IPS-18a (cell line): ENCODE results near the gene TEX19.

Experiments used
- H3K27ac ChIP-seq: one replicate; pipeline ENCODE4 v1.5.1; 2013; ENCODE audit warnings: low read length
- H3K27me3 ChIP-seq: one replicate; pipeline ENCODE4 v1.6.1; 2013; ENCODE audit warnings: mild to moderate bottlenecking, low read length; ENCODE audit not compliant: control insufficient read depth, insufficient read depth
- H3K36me3 ChIP-seq: one replicate; pipeline ENCODE4 v1.6.1; 2013; ENCODE audit warnings: low read depth, low read length; ENCODE audit not compliant: control insufficient read depth
- H3K4me1 ChIP-seq: one replicate; pipeline ENCODE4 v1.6.1; 2013; ENCODE audit warnings: low read depth, low read length; ENCODE audit not compliant: control insufficient read depth
- H3K4me3 ChIP-seq: one replicate; pipeline ENCODE4 v1.5.1; 2013; ENCODE audit warnings: low read length
- H3K9ac ChIP-seq: one replicate; pipeline ENCODE4 v1.6.1; 2013; ENCODE audit warnings: mild to moderate bottlenecking, low read length, moderate library complexity
- H3K9me3 ChIP-seq: one replicate; pipeline ENCODE4 v1.6.1; 2013; ENCODE audit warnings: low read depth, low read length; ENCODE audit not compliant: control insufficient read depth

TEX19 gene

GRCh38 chr17:82392941-82393340, 33.9 kb downstream of the TEX19 start:
- no peaks in the 10 kb centered on the region for H3K36me3 ChIP-seq
- no peaks in the 10 kb centered on the region for H3K27me3 ChIP-seq
- no peak overlapping the region for H3K27ac ChIP-seq
- H3K9ac ChIP-seq: no peak overlapping the region
- H3K4me1 ChIP-seq: no peaks in the 10 kb centered on the region
- H3K9me3 ChIP-seq: no peaks in the 10 kb centered on the region
- no peak overlapping the region for H3K4me3 ChIP-seq

GRCh38 chr17:82394278-82394677, 35.2 kb downstream of the TEX19 start:
- Histone ChIP-seq H3K27me3 (no peaks in the 10 kb centered on the region), H3K36me3 (no peaks in the 10 kb centered on the region), H3K4me3 (no peak overlapping the region), H3K4me1 (no peaks in the 10 kb centered on the region), H3K27ac (no peak overlapping the region), H3K9ac (no peak overlapping the region), H3K9me3 (no peaks in the 10 kb centered on the region)

GRCh38 chr17:82396601-82397435, 37.8 kb downstream of the TEX19 start:
- H3K9me3 ChIP-seq: no peaks in the 10 kb centered on the region
- no peaks in the 10 kb centered on the region for H3K27me3 ChIP-seq
- no peaks in the 10 kb centered on the region for H3K36me3 ChIP-seq
- H3K4me3 ChIP-seq: no peak overlapping the region
- no peak overlapping the region for H3K9ac ChIP-seq
- H3K27ac ChIP-seq: no peak overlapping the region
- H3K4me1 ChIP-seq: no peaks in the 10 kb centered on the region

GRCh38 chr17:82397449-82398335, 38.6 kb downstream of the TEX19 start:
- H3K27me3 ChIP-seq: no peaks in the 10 kb centered on the region
- H3K9me3 ChIP-seq: no peaks in the 10 kb centered on the region
- no peak overlapping the region for H3K9ac ChIP-seq
- H3K4me1 ChIP-seq: no peaks in the 10 kb centered on the region
- no peaks in the 10 kb centered on the region for H3K36me3 ChIP-seq
- H3K4me3 ChIP-seq: no peak overlapping the region
- H3K27ac ChIP-seq: no peak overlapping the region

- no peak overlapping the region for H3K9ac ChIP-seq
- H3K9me3 ChIP-seq: no peaks in the 10 kb centered on the region
- H3K36me3 ChIP-seq: no peaks in the 10 kb centered on the region
- no peak overlapping the region for H3K27ac ChIP-seq
- H3K27me3 ChIP-seq: no peaks in the 10 kb centered on the region
- no peaks in the 10 kb centered on the region for H3K4me1 ChIP-seq
- no peak overlapping the region for H3K4me3 ChIP-seq
These were observed 40.0 kb downstream of the TEX19 start for GRCh38 chr17:82399041-82399441.

- H3K36me3 ChIP-seq: no peaks in the 10 kb centered on the region
- H3K9ac ChIP-seq: no peak overlapping the region
- H3K27ac ChIP-seq: no peak overlapping the region
- no peak overlapping the region for H3K4me3 ChIP-seq
- no peaks in the 10 kb centered on the region for H3K9me3 ChIP-seq
- H3K4me1 ChIP-seq: no peaks in the 10 kb centered on the region
- no peaks in the 10 kb centered on the region for H3K27me3 ChIP-seq
These were observed 40.6 kb downstream of the TEX19 start for GRCh38 chr17:82399601-82400101.

GRCh38 chr17:82400206-82400605, 41.2 kb downstream of the TEX19 start:
- Histone ChIP-seq H3K4me1 (no peaks in the 10 kb centered on the region), H3K27me3 (no peaks in the 10 kb centered on the region), H3K9ac (no peak overlapping the region), H3K36me3 (no peaks in the 10 kb centered on the region), H3K27ac (no peak overlapping the region), H3K4me3 (no peak overlapping the region), H3K9me3 (no peaks in the 10 kb centered on the region)

GRCh38 chr17:82400830-82401229, 41.8 kb downstream of the TEX19 start:
- H3K27ac ChIP-seq: no peak overlapping the region
- H3K9ac ChIP-seq: no peak overlapping the region
- H3K4me3 ChIP-seq: no peak overlapping the region
- H3K27me3 ChIP-seq: no peaks in the 10 kb centered on the region
- no peaks in the 10 kb centered on the region for H3K4me1 ChIP-seq
- H3K36me3 ChIP-seq: no peaks in the 10 kb centered on the region
- no peaks in the 10 kb centered on the region for H3K9me3 ChIP-seq

GRCh38 chr17:82402865-82403264, 43.8 kb downstream of the TEX19 start:
- Histone ChIP-seq H3K4me1 (no peaks in the 10 kb centered on the region), H3K27ac (no peak overlapping the region), H3K9me3 (no peaks in the 10 kb centered on the region), H3K9ac (no peak overlapping the region), H3K27me3 (no peaks in the 10 kb centered on the region), H3K36me3 (no peaks in the 10 kb centered on the region), H3K4me3 (no peak overlapping the region)

GRCh38 chr17:82403662-82404660, 44.9 kb downstream of the TEX19 start:
- H3K27me3 ChIP-seq: no peaks in the 10 kb centered on the region
- no peak overlapping the region for H3K4me3 ChIP-seq
- H3K36me3 ChIP-seq: no peaks in the 10 kb centered on the region
- no peak overlapping the region for H3K27ac ChIP-seq
- H3K4me1 ChIP-seq: no peaks in the 10 kb centered on the region
- H3K9ac ChIP-seq: no peak overlapping the region
- H3K9me3 ChIP-seq: no peaks in the 10 kb centered on the region

GRCh38 chr17:82405051-82405450, 46.0 kb downstream of the TEX19 start:
- Histone ChIP-seq H3K4me3 (no peak overlapping the region), H3K27me3 (no peaks in the 10 kb centered on the region)

More at GRCh38 chr17:82405051-82405450, 46.0 kb downstream of the TEX19 start:
- Histone ChIP-seq H3K4me1 (no peaks in the 10 kb centered on the region), H3K9ac (no peak overlapping the region), H3K27ac (no peak overlapping the region), H3K36me3 (no peaks in the 10 kb centered on the region), H3K9me3 (no peaks in the 10 kb centered on the region)
